Adipocyte (in vitro differentiated cells): ENCODE results near the gene MBD5.

ENCODE experiments used
- DNase-seq: peaks from one replicate; pipeline ENCODE4 v3.0.0-alpha.2; 2015; ENCODE audit warnings: low read depth
- H3K27me3 ChIP-seq: replicated peaks from 2 replicates; pipeline ENCODE4 v1.7.0; 2013; ENCODE audit warnings: mild to moderate bottlenecking, low read length, moderate library complexity; ENCODE audit not compliant: control insufficient read depth, insufficient read depth
- H3K36me3 ChIP-seq: 2 replicates; pipeline ENCODE4 v1.7.0; 2013; ENCODE audit warnings: low read length, mild to moderate bottlenecking, moderate library complexity; ENCODE audit not compliant: control insufficient read depth, insufficient read depth, severe bottlenecking
- H3K4me1 ChIP-seq: 2 replicates; pipeline ENCODE4 v1.7.0; 2013; ENCODE audit warnings: mild to moderate bottlenecking, low read length, moderate library complexity; ENCODE audit not compliant: control insufficient read depth, insufficient read depth
- H3K4me3 ChIP-seq: 2 replicates; pipeline ENCODE4 v1.7.0; 2013; ENCODE audit warnings: mild to moderate bottlenecking, low read length, moderate library complexity
- H3K9ac ChIP-seq: 2 replicates; pipeline ENCODE4 v1.7.0; 2013; ENCODE audit warnings: mild to moderate bottlenecking, low read length, moderate library complexity
- H3K9me3 ChIP-seq: 2 replicates; pipeline ENCODE4 v1.7.0; 2013; ENCODE audit warnings: mild to moderate bottlenecking, low read length, moderate library complexity; ENCODE audit not compliant: control insufficient read depth

MBD5 gene

DNA sequence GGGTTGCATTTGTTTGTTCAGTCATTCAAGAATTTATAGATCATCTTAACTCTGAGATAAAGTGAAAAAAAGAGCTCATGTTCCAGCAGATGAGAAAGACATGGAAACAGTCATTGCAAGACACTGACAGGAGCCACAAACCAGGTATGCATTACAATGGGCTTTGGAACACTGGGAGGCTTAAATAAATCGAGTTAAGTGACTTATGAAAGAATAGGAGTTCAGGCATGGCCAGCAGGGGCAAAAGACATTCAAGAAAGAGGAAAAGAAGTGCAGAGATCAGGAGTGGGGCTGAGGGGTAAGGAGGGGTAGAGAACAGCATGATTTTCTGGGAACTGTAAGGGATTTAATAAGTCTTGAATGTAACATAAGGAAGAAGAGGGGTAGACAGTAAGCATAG lies 502.4 kb downstream of the MBD5 start:
- no peaks in the 10 kb centered on the region for H3K9me3 ChIP-seq
- no peak for DNase-seq
- H3K4me3 ChIP-seq: no peak overlapping the region
- H3K27me3 ChIP-seq: no peaks in the 10 kb centered on the region
- H3K36me3 ChIP-seq: no peaks in the 10 kb centered on the region
- no peaks in the 10 kb centered on the region for H3K4me1 ChIP-seq
- H3K9ac ChIP-seq: no peak overlapping the region

DNA sequence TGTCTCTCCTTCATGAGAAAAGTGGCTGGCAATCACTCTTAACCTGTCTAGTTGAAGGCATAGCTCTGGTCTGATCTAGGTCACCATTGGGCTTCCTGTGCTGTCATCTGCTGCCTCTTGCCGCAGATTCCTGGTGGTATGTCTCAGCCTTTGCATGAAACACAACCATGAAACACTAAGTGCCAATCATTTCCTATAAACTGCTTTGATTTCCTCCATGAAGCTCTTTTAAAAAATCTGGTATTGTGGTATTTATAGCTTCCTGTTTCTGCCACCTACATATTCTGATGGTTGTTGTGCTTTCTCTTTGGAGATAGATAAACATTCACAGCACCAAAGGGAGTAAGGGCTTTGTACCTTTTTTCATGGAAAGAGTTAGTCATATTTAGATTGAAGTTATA lies 503.6 kb downstream of the MBD5 start:
- Histone ChIP-seq H3K9ac (no peak overlapping the region), H3K4me1 (no peaks in the 10 kb centered on the region), H3K4me3 (no peak overlapping the region), H3K36me3 (no peaks in the 10 kb centered on the region), H3K27me3 (no peaks in the 10 kb centered on the region), H3K9me3 (no peaks in the 10 kb centered on the region)
- DNase-seq: no peak

DNA sequence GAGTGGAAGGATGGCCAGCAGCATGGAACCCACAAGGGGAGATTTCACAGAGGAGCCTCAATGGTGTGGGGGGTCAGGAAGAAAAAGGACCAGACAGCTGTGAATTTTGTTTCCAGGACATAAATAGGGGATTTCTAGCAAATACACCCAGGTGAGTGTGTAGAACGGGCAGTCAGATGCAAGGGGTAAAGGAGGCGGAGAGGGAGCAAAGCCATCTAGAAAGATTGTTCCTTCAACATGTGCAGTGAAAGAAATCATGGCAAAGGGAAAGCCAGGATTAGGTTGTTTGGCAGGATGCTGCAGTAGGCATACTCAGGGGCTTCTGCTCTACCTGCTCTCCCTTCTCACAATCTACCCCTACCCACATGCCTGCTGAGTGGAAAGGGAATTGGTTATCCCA lies 504.2 kb downstream of the MBD5 start:
- no peaks in the 10 kb centered on the region for H3K9me3 ChIP-seq
- no peak overlapping the region for H3K9ac ChIP-seq
- H3K4me1 ChIP-seq: no peaks in the 10 kb centered on the region
- no peak overlapping the region for H3K4me3 ChIP-seq
- no peaks in the 10 kb centered on the region for H3K27me3 ChIP-seq
- DNase-seq: no peak
- H3K36me3 ChIP-seq: no peaks in the 10 kb centered on the region

DNA sequence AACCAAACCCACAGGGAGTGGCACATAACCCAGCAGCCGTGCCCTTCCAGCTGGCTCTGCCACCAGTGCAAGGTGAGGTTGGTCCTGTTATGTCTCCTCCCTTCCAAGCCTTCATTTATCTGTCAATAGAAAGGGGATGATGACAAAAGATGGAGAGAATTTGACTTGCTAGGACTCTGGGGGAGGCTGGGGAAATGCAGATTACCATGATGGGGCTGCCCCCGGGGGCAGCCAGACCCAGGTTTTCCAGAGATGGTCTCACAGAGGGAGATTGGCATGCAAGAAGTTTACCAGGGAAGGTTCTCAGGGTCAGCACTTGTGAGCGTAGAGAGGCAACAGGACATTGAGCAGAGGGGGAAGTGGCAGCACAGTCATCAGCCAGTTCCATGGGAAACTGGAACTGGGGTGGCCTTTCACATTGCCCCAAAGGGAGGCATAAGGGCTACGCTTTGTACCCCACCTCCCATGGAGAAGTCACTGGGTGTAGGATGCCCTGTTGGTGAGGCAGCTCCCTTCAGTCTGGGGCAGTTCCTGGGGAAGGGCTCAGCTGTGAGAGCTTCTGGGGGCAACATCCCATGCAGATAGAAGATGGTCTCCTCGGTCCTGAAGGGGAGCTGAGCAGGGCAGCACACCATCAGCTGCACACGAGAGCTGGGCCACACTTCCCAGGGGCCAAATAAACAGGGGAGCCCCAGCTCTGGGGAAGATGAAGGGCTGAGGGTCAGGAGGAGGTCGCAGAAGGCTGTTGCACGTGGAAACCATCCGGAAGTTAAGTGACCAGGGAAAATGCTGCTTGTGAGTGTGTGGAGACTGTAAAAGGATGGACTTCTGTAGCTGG lies 505.8 kb downstream of the MBD5 start:
- Histone ChIP-seq H3K36me3 (no peaks in the 10 kb centered on the region), H3K9me3 (no peaks in the 10 kb centered on the region), H3K9ac (no peak overlapping the region), H3K4me1 (no peaks in the 10 kb centered on the region), H3K27me3 (no peaks in the 10 kb centered on the region), H3K4me3 (no peak overlapping the region)
- DNase-seq: no peak

DNA sequence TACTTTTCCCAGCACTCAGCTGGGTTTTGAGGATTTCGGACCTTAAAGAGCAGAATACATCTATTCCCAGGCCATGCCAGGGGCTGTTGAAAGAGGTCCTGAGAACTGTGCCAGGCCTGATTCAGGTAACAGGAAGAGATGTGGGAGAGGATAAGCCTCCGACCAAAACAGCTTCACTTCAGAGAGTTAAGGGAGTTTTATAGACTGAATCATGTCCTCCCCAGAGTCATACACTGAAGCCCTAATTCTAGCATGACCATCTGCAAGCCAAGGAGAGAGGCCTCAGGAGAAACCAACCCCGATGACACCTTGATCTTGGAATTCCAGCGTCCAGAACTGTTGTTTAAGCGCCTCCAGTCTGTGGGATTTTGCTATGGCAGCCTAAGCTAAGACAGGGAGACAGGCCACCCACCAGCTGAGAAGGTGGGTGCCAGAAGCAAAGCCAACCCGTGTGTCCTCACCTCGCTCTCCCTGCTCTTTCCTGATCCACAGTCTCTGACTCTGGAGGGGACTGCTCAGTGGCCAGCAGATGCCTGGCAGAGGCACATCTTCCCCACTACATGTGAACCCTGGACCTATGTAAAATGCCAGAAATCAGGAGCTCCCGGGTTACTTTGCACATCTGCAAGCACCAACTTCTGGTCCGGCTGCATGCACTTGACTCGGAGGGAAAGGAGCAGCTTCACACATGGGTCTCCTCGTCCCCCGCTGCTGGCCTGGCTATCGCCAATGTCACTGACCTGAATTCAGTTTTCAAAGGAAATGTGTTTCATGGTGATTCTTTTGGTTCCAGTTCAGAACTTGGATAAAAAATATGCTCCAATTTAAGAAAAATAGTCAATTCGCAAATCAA lies 506.8 kb downstream of the MBD5 start:
- DNase-seq: no peak
- H3K27me3 ChIP-seq: peaks cover under 1% of the 10 kb centered on the region

DNA sequence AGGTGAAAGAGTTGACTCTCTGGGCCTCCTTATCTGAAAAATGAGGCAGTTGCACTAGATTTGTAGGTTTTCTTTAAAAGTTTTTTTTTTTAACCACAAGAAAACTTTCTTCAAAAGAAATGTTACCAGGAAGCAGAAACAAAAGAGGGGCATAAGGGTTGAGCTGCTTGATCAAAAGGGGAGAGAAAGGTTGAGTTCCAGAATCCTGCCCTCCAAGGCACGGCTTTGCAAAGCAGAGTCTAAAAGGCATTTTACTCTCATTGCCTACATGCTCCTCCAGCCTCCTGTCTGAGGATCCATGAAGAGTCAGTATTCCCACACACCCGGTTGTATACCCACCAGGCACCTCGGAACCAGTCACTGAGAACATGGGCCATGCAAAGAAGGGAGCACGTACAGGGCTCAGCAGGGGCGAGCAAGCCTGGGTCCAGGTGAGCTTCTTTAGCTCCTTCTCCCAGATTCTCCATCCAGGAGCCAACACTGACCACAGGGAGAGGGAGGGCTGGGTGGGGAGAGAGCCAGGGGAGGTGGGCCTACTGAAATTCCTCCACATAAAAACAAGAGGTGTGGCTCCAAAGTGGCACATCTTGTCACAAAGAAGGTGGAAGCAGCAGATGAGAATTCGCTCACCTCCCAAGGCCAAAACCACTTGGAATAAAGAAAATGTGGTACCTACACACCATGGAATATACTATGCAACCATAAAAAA lies 507.6 kb downstream of the MBD5 start:
- DNase-seq: no peak
- no peaks in the 10 kb centered on the region for H3K9me3 ChIP-seq

More for the DNA sequence above, 506.8 kb downstream of the MBD5 start:
- no peaks in the 10 kb centered on the region for H3K36me3 ChIP-seq
- H3K4me1 ChIP-seq: no peaks in the 10 kb centered on the region
- no peak overlapping the region for H3K9ac ChIP-seq
- no peak overlapping the region for H3K4me3 ChIP-seq
- no peaks in the 10 kb centered on the region for H3K9me3 ChIP-seq

DNA sequence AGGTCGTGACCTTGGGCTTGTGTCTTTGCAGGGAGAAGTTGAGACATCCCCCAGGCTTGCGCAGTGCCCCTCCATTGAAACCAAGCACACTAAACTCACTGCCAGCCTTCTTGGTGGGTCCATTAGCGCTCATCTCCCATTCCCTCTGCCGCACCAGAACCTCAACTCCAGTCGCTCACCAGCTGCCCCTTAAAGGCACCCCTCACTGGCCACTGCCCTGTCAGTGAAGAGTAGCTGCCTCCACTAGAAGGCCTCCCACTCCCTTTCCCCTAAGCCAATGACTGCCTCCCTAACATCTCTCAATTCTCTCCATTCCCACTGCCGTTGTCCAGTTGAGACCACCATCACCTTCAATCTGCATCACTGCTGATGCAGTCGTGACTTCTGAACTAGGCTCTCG lies 508.9 kb downstream of the MBD5 start:
- peaks cover 4% of the 10 kb centered on the region for H3K27me3 ChIP-seq
- H3K9me3 ChIP-seq: no peaks in the 10 kb centered on the region
- H3K4me3 ChIP-seq: no peak overlapping the region
- DNase-seq: no peak
- no peaks in the 10 kb centered on the region for H3K4me1 ChIP-seq
- H3K36me3 ChIP-seq: no peaks in the 10 kb centered on the region
- H3K9ac ChIP-seq: no peak overlapping the region

More for the DNA sequence above, 507.6 kb downstream of the MBD5 start:
- Histone ChIP-seq H3K4me3 (no peak overlapping the region), H3K9ac (no peak overlapping the region), H3K27me3 (peaks cover 4% of the 10 kb centered on the region), H3K4me1 (no peaks in the 10 kb centered on the region), H3K36me3 (no peaks in the 10 kb centered on the region)

DNA sequence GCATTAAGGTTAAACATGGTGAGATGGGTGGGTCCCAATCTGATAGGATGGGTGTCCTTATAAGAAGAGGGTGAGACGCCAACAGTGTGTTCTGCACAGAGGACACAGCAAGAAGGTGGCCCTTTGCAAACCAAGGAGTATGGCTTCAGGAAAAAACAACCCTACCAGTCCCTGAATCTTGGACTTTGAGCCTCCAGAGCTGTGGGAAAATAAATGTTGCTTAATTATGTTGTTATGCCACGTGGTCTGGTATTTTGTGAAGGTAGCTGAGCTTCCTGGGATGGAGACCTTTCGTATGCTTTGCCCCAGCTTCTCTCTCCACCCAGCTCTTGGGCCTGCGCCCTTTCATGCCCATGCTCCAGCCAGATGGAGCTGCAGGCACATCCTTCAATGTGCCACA lies 509.5 kb downstream of the MBD5 start:
- no peak overlapping the region for H3K4me3 ChIP-seq

DNA sequence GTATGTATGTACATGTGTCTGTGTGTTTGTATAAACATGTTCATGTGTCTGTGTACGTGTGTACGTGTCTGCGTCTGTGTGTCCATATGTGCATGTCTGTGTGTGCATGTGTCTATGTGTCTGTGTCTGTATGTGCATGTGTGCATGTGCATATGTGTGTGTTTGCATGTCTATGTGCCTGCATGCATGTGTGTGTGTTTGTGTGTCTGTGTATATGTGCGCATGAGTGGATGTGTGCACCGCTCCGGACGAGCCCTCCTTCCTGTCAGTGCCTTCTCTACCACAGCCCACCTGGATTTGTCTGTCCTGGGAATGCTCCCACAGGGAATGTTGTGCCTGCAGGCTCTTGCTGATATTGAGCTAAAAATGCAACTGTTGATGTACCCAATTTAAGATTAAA lies 510.3 kb downstream of the MBD5 start:
- Histone ChIP-seq H3K9me3 (no peaks in the 10 kb centered on the region), H3K4me1 (no peaks in the 10 kb centered on the region), H3K27me3 (peaks cover 4% of the 10 kb centered on the region), H3K4me3 (no peak overlapping the region), H3K9ac (no peak overlapping the region), H3K36me3 (no peaks in the 10 kb centered on the region)
- DNase-seq: no peak

More for the DNA sequence above, 509.5 kb downstream of the MBD5 start:
- Histone ChIP-seq H3K4me1 (no peaks in the 10 kb centered on the region), H3K27me3 (peaks cover 4% of the 10 kb centered on the region), H3K9me3 (no peaks in the 10 kb centered on the region), H3K36me3 (no peaks in the 10 kb centered on the region), H3K9ac (no peak overlapping the region)
- DNase-seq: no peak

DNA sequence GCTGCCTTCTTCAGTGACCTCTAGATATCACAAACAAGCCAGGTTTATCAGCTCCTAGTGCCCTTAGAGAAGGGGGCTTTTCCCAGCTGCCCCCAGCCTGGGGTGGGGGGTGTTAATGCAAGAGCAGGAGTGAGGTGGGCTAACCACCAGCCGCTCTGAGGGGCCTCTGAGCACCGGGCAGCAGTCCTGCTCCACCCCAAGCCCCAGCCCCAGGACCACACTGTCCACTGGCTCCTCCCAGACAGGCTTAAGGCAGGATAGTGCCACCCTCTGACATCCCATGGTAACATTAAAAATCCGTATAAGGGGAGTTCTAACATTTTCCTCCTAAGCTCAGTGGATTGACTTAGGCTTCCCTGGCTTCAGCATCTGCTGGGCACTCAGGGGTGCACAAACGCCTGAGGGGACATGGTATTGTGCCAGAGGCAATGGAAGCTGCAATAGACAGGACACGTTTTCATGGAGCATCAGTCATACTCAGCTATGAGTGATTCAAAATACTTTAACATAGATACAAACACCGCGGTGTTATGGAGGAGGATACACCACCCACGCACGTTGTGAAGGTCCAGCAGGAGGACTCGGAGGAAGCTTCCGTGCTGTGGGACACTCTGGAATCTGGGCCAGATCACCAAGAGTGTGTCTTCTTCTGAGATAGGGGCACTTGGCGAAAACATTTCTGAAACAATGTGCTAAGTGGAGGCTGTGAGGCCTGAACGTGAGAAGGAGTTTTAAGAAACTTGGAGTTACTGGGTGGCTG lies 511.0 kb downstream of the MBD5 start:
- no peak overlapping the region for H3K4me3 ChIP-seq
- H3K4me1 ChIP-seq: no peaks in the 10 kb centered on the region
- H3K27me3 ChIP-seq: peaks cover 4% of the 10 kb centered on the region
- H3K9ac ChIP-seq: no peak overlapping the region
- H3K36me3 ChIP-seq: no peaks in the 10 kb centered on the region
- DNase-seq: no peak
- no peaks in the 10 kb centered on the region for H3K9me3 ChIP-seq
